HG02981 (cell line): ENCODE measurements around the gene ANKRD11.
"Not testable (repeated sequence)": the region's sequence is repeated elsewhere in the genome, so short reads cannot be mapped to it uniquely, and the experiment has no call there.

Source experiments
- ATAC-seq: cut with Tn5 transposase; IDR thresholded peaks from one replicate; pipeline ENCODE4 v1.9.1; 2021; ENCODE audit warnings: mild to moderate bottlenecking, moderate library complexity; ENCODE audit not compliant: unreplicated experiment

ANKRD11 gene

GRCh38 chr16:89454378-89455125 is 35.8 kb downstream of the ANKRD11 start:
- not testable (repeated sequence) for ATAC-seq

DNA sequence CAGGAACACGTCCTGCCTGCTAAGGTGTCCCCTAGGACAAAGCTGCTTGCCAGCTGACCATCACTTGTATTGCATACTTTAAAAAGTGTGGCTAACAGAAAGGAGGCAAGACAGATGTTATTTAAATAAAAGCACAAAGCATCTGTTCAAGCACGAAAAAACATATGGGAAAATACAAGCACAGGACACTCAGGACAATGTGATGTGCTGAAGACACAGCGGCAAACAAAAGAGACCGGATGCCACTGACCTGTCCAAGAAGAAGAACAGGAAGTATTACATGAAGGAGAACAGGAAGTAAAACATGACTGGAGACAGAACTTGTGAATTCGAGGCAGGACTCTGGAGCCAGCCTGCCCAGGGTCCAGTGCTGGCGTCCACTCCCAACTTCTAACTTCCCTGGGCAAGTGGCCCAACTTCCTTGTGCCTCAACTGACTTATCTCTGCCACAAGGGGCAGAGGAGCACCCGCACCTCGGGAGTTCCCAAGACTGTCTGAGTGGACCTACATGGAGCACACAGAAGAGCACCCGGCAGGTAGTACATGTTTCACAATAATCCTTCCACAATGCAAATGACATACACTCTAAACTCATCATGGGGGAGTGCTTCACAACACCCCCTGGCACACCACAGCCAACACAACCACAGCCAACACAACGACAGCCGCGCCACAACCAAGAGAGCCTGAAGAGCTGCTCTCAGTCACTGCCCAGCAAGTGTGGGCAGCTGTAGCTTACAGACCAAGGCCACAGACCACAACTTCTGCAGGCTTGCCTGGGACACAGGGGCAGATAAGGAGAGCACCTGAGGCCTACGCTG is 36.6 kb downstream of the ANKRD11 start:
- no peak for ATAC-seq

GRCh38 chr16:89452925-89453324 is 37.4 kb downstream of the ANKRD11 start:
- no peak for ATAC-seq

DNA sequence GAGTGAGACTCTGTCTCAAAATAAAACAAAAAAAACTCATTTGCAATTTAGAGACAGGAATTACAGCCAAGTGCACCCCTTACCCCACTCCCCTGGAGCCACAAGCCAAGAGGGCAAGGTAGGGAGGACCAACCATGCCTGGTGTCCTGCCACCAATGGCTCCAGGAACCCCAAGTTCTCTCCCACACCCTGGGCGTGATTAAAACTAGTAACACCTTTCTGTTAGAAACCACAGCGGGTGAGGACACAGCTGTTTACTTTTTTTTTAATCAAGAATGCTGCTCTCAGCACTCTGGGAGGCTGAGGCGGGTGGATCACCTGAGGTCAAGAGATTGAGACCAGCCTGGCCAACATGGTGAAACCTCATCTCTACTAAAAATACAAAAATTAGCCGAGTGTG is 38.1 kb downstream of the ANKRD11 start:
- ATAC-seq: no peak

DNA sequence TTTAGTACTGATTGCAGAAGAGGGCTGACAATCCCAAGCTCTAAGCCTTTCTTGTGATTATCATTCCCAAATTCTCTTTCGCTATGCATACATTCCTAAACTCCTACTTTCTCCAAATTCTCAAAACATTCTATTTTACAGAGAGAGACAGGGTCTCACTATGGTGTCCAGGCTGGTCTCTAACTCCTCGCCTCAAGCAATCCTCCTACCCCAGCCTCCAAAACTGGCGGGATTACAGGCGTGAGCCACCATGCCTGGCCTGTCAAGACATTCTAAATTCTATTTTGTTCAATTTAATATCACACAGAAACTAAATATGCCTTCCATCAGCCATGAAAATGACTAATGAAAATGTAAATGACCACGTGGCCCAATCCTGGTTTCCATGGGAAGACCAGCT is 39.8 kb downstream of the ANKRD11 start:
- no peak for ATAC-seq

DNA sequence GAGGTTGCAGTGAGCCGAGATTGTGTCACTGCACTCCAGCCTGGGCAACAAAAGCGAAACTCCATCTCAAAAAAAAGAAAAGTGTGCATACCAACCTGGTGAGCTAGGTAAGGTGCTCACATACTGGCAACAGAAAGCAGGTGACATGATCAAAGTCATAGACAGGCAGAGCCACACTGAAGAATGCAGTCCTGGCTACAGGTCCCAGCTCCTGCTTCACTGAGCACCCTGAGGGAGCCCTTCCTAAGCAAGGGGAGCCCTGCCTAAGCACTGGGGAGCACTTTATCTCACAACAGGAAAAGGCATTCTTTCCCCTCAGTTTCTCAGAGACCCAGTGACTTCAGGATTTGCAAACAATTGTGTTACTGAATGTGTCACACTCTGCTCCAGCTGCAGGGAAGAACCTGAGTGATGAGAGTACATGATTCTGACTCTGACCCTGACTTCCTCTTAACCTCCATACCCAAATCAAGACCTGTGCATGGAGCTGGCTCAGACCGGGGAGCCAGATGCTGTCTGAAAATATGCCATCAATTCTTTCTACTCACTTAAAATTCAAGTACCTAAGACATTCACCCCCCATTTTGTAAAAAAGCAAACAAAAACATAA is 40.5 kb downstream of the ANKRD11 start:
- ATAC-seq: no peak

DNA sequence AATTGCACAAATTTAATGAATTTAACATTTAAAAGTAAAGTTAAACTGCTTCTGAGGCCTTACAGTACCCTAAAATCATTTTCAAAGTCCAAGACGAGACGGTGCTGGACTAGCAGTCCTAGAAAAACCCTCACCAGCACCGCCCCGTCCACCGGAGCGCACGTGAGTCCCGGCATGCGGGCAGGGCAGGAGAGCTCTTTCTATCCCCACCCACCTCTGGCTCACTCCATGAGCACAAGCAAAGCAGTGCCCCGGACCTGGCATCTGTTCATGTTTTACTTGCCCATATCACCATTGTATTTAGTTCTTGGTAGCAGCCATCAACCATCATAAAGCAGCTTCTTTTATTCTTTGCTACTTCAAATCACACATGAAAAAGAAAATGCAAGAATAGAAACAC is 41.7 kb downstream of the ANKRD11 start:
- ATAC-seq: no peak

DNA sequence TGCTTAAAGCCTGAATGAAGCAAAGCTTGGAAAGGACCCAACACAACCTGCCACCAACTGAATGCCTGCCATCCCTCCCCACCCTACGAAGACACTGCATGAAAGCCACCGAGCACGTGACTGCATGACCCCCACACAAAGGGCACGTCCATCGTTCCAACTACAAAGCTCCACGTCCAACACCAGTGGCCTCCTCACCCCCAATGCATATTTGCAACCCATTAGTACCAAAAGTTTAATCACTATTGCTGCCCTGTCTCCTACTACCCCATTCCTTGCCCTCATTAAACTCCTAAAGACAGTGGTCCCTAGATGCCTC is 43.4 kb downstream of the ANKRD11 start:
- ATAC-seq: no peak

DNA sequence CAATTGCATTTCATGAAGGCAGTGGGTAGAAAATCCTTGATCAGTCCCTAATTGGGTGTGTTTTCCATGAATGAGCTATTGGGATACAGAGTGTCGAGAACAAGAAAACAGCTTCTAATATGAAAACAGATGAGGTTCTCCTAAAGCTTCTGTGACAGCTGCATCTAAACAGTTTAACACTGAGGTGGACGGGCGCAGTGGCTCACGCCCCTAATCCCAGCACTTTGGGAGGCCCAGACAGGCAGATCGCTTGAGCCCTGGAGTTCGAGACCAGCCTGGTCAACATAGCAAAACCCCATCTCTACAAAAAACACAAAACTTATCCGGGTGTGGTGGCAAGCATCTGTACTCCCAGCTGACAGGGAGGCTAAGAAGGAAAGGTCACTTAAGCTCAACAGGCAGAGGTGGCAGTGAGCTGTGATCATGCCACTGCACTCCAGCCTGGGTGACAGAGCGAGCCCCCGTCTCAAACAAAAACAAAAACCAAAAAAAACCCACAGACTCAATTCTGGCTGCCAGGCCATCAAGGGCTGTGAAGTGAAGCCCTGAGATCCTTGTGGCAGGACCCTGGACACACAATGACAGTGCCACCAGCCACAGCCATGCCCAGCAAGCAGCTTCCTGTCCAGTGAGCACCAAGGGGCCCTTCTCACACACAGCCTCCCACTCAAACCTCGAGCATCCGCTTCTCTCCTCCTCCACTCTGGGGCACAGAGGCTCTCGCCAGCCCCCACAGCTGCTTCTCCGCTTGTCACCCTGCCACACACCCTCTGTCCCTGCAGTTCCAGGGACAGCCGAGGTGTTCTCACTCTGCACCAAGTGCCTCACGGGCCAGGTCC is 44.0 kb downstream of the ANKRD11 start:
- ATAC-seq: no peak

DNA sequence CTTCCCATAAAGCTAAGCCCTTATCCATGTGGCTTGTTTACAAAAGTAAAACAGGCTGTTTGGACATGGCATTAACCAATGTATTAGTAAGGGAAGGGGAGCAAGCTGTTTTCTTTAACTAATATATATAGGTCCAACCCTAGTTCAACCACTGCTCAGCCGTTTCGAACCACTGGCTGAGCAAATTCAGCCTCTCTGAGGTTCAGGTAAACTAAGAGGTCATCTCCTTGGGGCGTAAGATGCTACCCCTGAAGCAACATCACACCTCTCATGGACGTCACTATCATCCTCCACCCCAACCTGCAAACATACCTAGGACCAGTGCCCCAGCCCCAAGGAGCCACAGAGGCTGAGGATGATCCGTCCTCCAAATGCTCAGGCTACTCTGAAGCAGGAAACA is 45.2 kb downstream of the ANKRD11 start:
- no peak for ATAC-seq

- no peak for ATAC-seq
Observed at GRCh38 chr16:89444728-89445127, 45.6 kb downstream of the ANKRD11 start.

DNA sequence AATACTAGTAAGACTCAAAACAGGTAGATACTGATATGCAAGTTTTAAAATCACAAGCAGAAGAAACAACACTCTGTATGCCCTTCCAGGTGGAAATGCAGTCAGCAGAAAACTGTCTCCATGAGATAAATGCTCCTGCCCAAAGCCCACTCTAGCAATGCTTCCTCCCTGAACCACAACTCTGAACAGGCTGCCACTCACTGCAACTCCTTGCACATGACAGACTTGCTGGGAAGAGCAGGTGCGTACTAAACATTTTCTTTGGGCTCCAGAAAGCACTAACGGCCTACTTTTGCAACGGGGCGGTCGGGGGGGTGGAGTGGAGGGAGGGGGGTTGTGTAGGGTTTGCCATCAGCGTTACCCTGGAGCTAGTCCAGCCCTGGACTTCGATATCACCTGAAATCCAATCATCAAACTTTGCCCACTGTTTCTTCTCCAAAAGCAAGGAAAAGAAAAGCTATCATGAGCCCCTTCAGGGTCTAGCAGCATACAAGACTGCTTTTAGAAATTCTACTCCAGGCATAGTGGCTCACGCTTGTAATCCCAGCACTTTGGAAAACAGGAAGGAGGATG is 46.1 kb downstream of the ANKRD11 start:
- no peak for ATAC-seq

- no peak for ATAC-seq
Observed at GRCh38 chr16:89443727-89444084, 46.7 kb downstream of the ANKRD11 start.

- ATAC-seq: no peak
Observed at GRCh38 chr16:89442990-89443726, 47.2 kb downstream of the ANKRD11 start.

DNA sequence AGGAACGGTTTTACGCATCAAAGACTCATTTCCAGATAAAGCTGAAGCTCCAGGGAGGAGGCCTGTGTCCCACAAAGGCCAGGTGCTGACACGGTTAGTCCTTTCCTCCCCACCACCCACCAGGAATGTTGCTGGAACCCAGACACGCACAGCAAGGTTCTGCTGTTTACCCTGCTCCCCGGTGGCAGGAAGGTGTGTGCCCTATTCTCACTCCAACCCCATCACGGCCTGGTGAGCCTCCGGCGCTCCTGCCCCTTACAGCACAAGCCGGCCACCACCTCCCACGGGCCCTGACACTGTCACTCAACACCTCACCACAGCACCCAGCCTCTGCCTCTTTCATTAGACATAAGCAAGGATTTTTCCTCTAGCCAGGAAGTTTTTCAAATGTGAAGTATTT is 47.8 kb downstream of the ANKRD11 start:
- no peak for ATAC-seq

DNA sequence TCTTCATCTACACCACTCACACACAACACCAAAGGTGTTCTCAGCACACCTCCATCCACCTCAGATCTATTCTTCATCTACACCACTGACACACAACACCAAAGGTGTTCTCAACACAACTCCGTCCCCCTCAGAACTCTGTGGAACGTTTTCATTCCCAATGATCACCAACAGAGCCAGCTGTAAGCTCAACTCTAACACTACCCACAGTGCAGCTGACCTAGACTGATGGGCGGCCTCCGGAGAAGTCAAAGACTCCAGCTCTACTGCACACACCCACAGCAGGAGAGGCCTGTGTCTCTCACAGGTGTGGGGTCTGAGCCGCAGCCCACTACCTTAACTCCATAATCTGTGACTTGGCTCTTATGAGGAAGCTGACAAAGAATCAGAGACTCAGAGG is 50.7 kb downstream of the ANKRD11 start:
- ATAC-seq: no peak

GRCh38 chr16:89437991-89438390 is 52.4 kb downstream of the ANKRD11 start:
- no peak for ATAC-seq

DNA sequence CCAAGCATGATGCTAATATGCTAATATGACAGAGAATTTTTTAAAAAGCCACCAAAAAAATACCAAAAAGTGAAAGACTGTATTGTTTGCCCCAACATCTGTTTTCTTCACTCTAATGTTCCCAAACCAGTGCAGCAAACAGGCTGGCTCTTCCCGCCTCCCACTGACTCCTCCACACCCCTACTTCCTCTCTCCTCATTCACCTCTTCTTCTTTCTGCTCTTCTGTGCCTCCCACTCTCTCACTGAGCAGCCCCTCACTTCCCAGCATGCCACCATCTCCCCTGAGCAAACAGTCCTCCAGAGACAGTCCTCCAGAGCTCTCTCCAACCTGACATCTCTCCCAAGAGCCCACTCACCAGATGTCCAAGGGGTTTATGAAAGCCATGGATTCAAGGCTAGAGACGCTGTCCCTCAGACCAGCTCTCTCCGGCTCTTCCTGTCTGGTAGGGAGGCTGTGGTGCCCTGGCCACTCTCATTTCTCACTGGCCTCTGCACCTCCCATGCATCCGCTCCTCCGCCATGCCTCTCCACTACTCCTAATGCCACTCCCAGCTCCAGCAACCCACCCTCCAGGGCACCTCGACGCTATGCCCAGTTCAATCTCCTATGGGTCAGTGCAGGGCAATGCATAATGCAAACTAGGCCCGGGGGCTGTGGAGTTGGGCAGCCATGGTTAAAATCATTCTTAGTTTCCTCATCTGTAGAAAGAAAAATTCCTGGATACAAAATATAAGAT is 52.9 kb downstream of the ANKRD11 start:
- no peak for ATAC-seq

DNA sequence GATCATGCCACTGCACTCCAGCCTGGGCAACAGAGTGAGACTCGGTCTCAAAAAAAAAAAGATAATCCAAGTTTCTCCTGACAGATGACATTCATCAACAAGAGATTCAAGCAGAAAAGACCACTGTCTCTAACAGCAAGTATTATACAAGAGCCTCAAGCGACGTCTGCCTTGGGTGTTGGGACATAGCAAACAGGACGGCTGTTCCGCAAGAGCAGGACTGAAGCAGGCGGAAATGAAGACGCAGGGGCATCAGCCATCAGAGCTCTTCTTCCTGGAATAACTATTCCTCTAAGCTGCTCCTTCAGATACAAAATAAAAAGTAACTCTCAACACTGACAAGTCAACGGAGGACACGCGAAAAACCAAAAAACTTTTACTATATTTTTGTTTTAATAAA is 54.0 kb downstream of the ANKRD11 start:
- no peak for ATAC-seq

- not testable (repeated sequence) for ATAC-seq
Observed at GRCh38 chr16:89435059-89435458, 55.3 kb downstream of the ANKRD11 start.
